ENCODE data around the gene TEX14. TPM values are rescaled to one million over a fixed set of nuclear protein-coding genes. Genes with fewer than 3 reads are reported as not detected.
A peak's percentile ranks its signal among the peaks of the same experiment; 100 is the strongest.
"Not testable (repeated sequence)": the region's sequence is repeated elsewhere in the genome, so short reads cannot be mapped to it uniquely, and the experiment has no call there.

Gene TEX14
- total RNA-seq, 6 donors from 2014 or later: 0.10 to 1.4 (median 0.63) TPM

- Histone ChIP-seq H3K27me3 (no peaks in the 10 kb centered on the region), H3K36me3 (no peaks in the 10 kb centered on the region), H3K4me1 (no peaks in the 10 kb centered on the region), H3K9me3 (no peaks in the 10 kb centered on the region), H3K27ac (no peak overlapping the region), H3K4me3 (no peak overlapping the region)
- TF ChIP-seq POLR2AphosphoS5 (IDR thresholded peaks at IDR 0.05) (no peak), EP300 (IDR thresholded peaks at IDR 0.05) (no peak), POLR2A (IDR thresholded peaks at IDR 0.05) (no peak), CTCF (IDR thresholded peaks at IDR 0.05) (no peak)
- no peak for DNase-seq
- WGBS, 2 donors: 87 to 94% methylated on average over 10 of the region's 10 CpGs
- ATAC-seq (ENCODE audit: low FRiP score in 2 of 2): no peak
These were observed 7.8 kb downstream of the TEX14 start for GRCh38 chr17:58684003-58684402.

GRCh38 chr17:58680038-58680369, 11.8 kb downstream of the TEX14 start:
- no peaks in the 10 kb centered on the region for H3K4me1 ChIP-seq
- DNase-seq (no peak), ATAC-seq (ENCODE audit: low FRiP score in 2 of 2) (no peak)
- H3K36me3 ChIP-seq: no peaks in the 10 kb centered on the region
- H3K4me3 ChIP-seq: no peak overlapping the region
- WGBS, 2 donors: 87 to 96% methylated on average over 6 of the region's 6 CpGs
- H3K27me3 ChIP-seq: no peaks in the 10 kb centered on the region
- H3K9me3 ChIP-seq: no peaks in the 10 kb centered on the region
- no peak overlapping the region for H3K27ac ChIP-seq
- no peak for TF ChIP-seq EP300 (IDR thresholded peaks at IDR 0.05)

DNA sequence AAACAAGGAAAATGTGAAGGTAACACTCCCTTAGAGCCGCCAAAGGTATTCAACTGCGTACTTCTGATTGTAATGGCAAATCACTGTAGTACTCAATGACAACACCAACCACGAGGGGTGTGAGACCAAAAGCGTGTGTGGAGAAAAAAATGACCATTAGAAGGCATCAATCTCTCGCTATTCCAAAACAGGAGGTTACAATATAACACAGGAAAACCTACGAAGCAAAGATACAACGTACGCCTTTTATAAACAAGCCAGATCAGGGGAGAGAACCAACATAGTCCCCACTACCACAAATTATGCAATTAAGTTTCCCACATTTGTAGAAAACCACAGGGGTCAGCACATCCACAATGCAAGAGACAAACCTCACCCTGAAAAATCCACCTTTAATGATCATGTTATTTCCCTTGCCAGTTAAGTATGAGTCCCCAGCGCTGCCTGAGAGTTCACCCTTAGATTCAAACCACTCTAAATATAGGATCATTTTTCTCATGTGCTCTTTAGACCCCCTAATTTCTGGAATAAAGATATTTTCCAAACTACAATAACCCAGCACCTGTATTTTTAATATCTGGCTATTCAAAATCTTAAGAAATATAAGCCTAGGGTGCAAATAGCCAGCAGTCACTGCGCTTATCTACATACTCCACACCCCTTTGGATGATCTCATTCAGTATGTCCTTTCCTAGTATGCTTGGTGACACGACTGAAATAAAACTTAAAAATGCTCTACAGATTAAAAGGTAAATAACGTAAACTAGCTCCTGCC, 12.4 kb downstream of the TEX14 start:
- Histone ChIP-seq H3K27ac (no peak overlapping the region), H3K27me3 (no peaks in the 10 kb centered on the region), H3K9me3 (no peaks in the 10 kb centered on the region), H3K4me3 (no peak overlapping the region), H3K36me3 (no peaks in the 10 kb centered on the region), H3K4me1 (no peaks in the 10 kb centered on the region)
- 54 to 57% methylated on average over 12 of the region's 12 CpGs for WGBS, 2 donors
- DNase-seq: no peak
- no peak for TF ChIP-seq POLR2AphosphoS5 (IDR thresholded peaks at IDR 0.05)
- TF ChIP-seq EP300 (IDR thresholded peaks at IDR 0.05): no peak
- no peak for TF ChIP-seq CTCF (IDR thresholded peaks at IDR 0.05)
- no peak for TF ChIP-seq POLR2A (IDR thresholded peaks at IDR 0.05)
- no peak for ATAC-seq (ENCODE audit: low FRiP score in 2 of 2)

- not testable (repeated sequence) for H3K4me3 ChIP-seq; H3K4me1 ChIP-seq; H3K27me3 ChIP-seq; H3K27ac ChIP-seq; H3K9me3 ChIP-seq; ATAC-seq (ENCODE audit: low FRiP score in 2 of 2); DNase-seq; H3K36me3 ChIP-seq
- 86 to 89% methylated on average over 5 of the region's 5 CpGs for WGBS, 2 donors
These were observed 13.6 kb downstream of the TEX14 start for GRCh38 chr17:58678287-58678686.

DNA sequence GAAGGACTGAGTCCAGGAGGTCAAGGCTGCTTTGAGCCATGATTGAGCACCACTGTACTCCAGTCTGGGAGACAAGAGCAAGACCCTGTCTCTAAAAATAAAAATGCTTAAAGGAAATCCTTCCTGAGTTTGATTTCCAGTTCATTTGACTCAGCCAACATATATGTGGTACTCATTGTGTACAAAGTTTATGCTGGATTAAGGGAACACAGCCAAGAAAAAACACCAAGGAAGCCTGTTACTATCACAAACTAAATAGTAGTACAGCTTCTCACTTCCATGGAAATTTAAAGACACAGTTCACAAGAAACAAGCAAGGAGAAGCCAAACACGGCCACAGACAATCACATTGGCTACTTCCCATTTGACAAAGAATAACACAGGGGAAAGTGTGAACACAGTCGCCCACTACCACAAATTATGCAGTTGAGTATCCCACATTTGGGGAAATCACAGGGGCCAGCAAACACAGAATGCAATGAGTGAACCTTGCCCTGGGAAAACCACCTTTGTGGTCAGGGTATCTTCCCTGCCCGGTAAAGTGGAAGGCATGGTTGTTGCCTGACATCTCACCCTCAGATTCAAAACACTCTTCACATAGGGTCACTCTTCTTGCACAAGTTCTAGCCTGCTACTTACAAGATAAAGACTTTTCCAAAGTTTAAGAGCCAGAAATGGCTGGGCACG, 14.5 kb downstream of the TEX14 start:
- TF ChIP-seq POLR2AphosphoS5 (IDR thresholded peaks at IDR 0.05): no peak
- H3K9me3 ChIP-seq: no peaks in the 10 kb centered on the region
- no peaks in the 10 kb centered on the region for H3K36me3 ChIP-seq
- ATAC-seq (ENCODE audit: low FRiP score in 2 of 2) (no peak), DNase-seq (no peak)
- H3K4me1 ChIP-seq: no peaks in the 10 kb centered on the region
- no peak overlapping the region for H3K27ac ChIP-seq
- no peaks in the 10 kb centered on the region for H3K27me3 ChIP-seq
- H3K4me3 ChIP-seq: no peak overlapping the region
- WGBS, 2 donors: 67 to 74% methylated on average over 4 of the region's 4 CpGs

DNA sequence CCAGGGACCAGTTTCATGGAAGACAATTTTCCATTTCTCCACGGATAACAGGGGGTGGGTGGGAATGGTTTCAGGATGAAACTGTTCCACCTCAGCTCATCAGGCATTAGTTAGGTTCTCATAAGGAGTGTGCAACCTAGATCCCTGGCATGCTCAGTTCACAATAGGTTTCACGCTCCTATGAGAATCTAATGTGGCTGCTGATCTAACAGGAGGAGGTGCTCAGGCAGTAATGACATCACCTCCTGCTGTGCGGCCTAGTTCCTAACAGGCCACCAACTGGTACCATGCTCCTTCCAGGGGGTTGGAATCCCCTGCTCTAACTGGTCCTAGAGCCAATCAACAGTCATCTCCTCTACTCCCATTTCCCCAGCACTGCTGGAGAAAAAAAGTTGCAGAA, 19.9 kb downstream of the TEX14 start:
- no peak for DNase-seq
- 88 to 96% methylated on average over 3 of the region's 3 CpGs for WGBS, 2 donors
- no peak overlapping the region for H3K4me3 ChIP-seq
- H3K36me3 ChIP-seq: no peaks in the 10 kb centered on the region
- no peaks in the 10 kb centered on the region for H3K4me1 ChIP-seq
- no peak for TF ChIP-seq POLR2AphosphoS5 (IDR thresholded peaks at IDR 0.05)
- no peak overlapping the region for H3K27ac ChIP-seq
- no peak for ATAC-seq (ENCODE audit: low FRiP score in 2 of 2)
- H3K9me3 ChIP-seq: no peaks in the 10 kb centered on the region
- no peaks in the 10 kb centered on the region for H3K27me3 ChIP-seq

DNA sequence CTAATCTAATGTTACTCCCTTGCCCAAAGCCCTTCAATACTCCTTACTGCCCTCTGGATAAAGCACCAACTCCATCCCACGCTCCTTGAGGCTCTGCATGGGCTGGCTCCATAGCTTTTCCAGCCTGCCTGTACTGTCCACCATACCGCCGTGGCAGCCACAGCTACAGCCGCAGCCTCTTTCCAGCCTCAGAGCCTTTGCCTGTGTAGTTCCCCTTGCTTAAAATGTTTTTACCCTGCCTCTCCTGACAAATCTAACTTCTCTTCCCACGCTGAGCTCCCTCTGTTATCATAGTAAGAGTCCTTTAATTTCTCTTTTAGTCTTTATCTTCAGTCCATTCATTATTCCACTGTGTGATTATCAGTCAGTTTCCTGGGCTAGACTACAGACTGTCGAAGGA, 22.0 kb downstream of the TEX14 start:
- no peaks in the 10 kb centered on the region for H3K36me3 ChIP-seq
- DNase-seq (peak in 1 of 2 donors; percentile 27), ATAC-seq (ENCODE audit: low FRiP score in 2 of 2) (no peak)
- H3K4me3 ChIP-seq: no peak overlapping the region
- no peaks in the 10 kb centered on the region for H3K9me3 ChIP-seq
- TF ChIP-seq CTCF (IDR thresholded peaks at IDR 0.05) (no peak), POLR2AphosphoS5 (IDR thresholded peaks at IDR 0.05) (no peak)
- H3K27ac ChIP-seq: no peak overlapping the region
- H3K4me1 ChIP-seq: no peaks in the 10 kb centered on the region
- WGBS, 2 donors: 59 to 60% methylated on average over 6 of the region's 6 CpGs
- no peaks in the 10 kb centered on the region for H3K27me3 ChIP-seq
